Parathyroid adenoma (tissue), 2 donors: Measurements from ENCODE around the gene NPAS3.

ENCODE experiments used
- H2AFZ ChIP-seq: fragments of 300-600 bp; sonication (generic); one replicate; pipeline ENCODE4 v1.7.0; 2017; ENCODE audit warnings: antibody characterized with exemption, mild to moderate bottlenecking
- H3K27ac ChIP-seq: fragments of 300-600 bp; sonication (generic); one replicate; pipeline ENCODE4 v1.7.0; 2017
- H3K27me3 ChIP-seq: fragments of 300-600 bp; sonication (generic); one replicate; pipeline ENCODE4 v1.7.0; 2017; ENCODE audit warnings: low read length; ENCODE audit not compliant: control insufficient read depth, insufficient read depth
- H3K36me3 ChIP-seq: fragments of 300-600 bp; sonication (generic); one replicate; pipeline ENCODE4 v1.7.0; 2017; ENCODE audit warnings: low read length; ENCODE audit not compliant: control insufficient read depth, insufficient read depth
- H3K4me1 ChIP-seq: fragments of 300-600 bp; sonication (generic); one replicate; pipeline ENCODE4 v1.7.0; 2017; ENCODE audit warnings: control low read depth
- H3K4me2 ChIP-seq: fragments of 300-600 bp; sonication (generic); one replicate; pipeline ENCODE4 v1.7.0; 2017; ENCODE audit warnings: low read length
- H3K4me3 ChIP-seq: fragments of 300-600 bp; sonication (generic); one replicate; pipeline ENCODE4 v1.7.0; 2017; ENCODE audit warnings: low read depth, low read length
- H3K79me2 ChIP-seq: fragments of 300-600 bp; sonication (generic); one replicate; pipeline ENCODE4 v1.7.0; 2017; ENCODE audit warnings: control low read depth
- H3K9ac ChIP-seq: fragments of 300-600 bp; sonication (generic); one replicate; pipeline ENCODE4 v1.7.0; 2017; ENCODE audit warnings: mild to moderate bottlenecking
- H3K9me3 ChIP-seq: fragments of 300-600 bp; sonication (generic); one replicate; pipeline ENCODE4 v1.7.0; 2017; ENCODE audit warnings: low read length; ENCODE audit not compliant: control insufficient read depth
- CTCF ChIP-seq: fragments of 300-600 bp; sonication (generic); IDR thresholded peaks from one replicate; pipeline ENCODE4 v1.7.0; 2017; ENCODE audit warnings: antibody characterized with exemption, mild to moderate bottlenecking
- donor health status: primary hyperparathyroidism.

The NPAS3 gene

GRCh38 chr14:33331176-33331949 is 392.7 kb downstream of the NPAS3 start:
- Histone ChIP-seq H3K9me3 (no peaks in the 10 kb centered on the region), H3K27ac (no peak overlapping the region)

GRCh38 chr14:33332497-33332896 is 393.8 kb downstream of the NPAS3 start:
- no peaks in the 10 kb centered on the region for H3K4me1 ChIP-seq
- no peak overlapping the region for H2AFZ ChIP-seq
- H3K27ac ChIP-seq, result no peak overlapping the region
- H3K79me2 ChIP-seq, result no peaks in the 10 kb centered on the region
- H3K27me3 ChIP-seq, result no peaks in the 10 kb centered on the region
- H3K36me3 ChIP-seq, result no peaks in the 10 kb centered on the region
- no peak overlapping the region for H3K9ac ChIP-seq
- H3K4me3 ChIP-seq, result no peak overlapping the region
- no peak for TF ChIP-seq CTCF
- no peaks in the 10 kb centered on the region for H3K9me3 ChIP-seq
- no peak overlapping the region for H3K4me2 ChIP-seq

More at GRCh38 chr14:33331176-33331949, 392.7 kb downstream of the NPAS3 start:
- H3K9ac ChIP-seq, result no peak overlapping the region
- TF ChIP-seq CTCF, result no peak
- H3K4me2 ChIP-seq, result no peak overlapping the region
- H2AFZ ChIP-seq, result no peak overlapping the region
- no peak overlapping the region for H3K4me3 ChIP-seq
- no peaks in the 10 kb centered on the region for H3K79me2 ChIP-seq
- no peaks in the 10 kb centered on the region for H3K36me3 ChIP-seq
- no peaks in the 10 kb centered on the region for H3K4me1 ChIP-seq
- H3K27me3 ChIP-seq, result no peaks in the 10 kb centered on the region

GRCh38 chr14:33335366-33335765 is 396.7 kb downstream of the NPAS3 start:
- Histone ChIP-seq H3K36me3 (no peaks in the 10 kb centered on the region), H3K4me1 (no peaks in the 10 kb centered on the region), H2AFZ (no peak overlapping the region), H3K4me3 (no peak overlapping the region), H3K79me2 (no peaks in the 10 kb centered on the region), H3K4me2 (no peak overlapping the region), H3K27ac (no peak overlapping the region), H3K9ac (no peak overlapping the region), H3K27me3 (no peaks in the 10 kb centered on the region), H3K9me3 (no peaks in the 10 kb centered on the region)
- TF ChIP-seq CTCF, result no peak

- Histone ChIP-seq H3K4me3 (no peak overlapping the region), H2AFZ (no peak overlapping the region), H3K9ac (no peak overlapping the region), H3K36me3 (no peaks in the 10 kb centered on the region), H3K27me3 (no peaks in the 10 kb centered on the region), H3K4me2 (no peak overlapping the region), H3K79me2 (no peaks in the 10 kb centered on the region), H3K4me1 (no peaks in the 10 kb centered on the region), H3K27ac (no peak overlapping the region), H3K9me3 (no peaks in the 10 kb centered on the region)
- TF ChIP-seq CTCF, result no peak
Measured at GRCh38 chr14:33342299-33342974, 403.8 kb downstream of the NPAS3 start.
